Gastroesophageal sphincter (tissue), 3 donors: ENCODE data around the gene RDH16.

Experiments used
- EP300 ChIP-seq: sonication (generic); formaldehyde crosslinking; IDR thresholded peaks from one replicate; pipeline ENCODE4 v1.6.1; 2017; ENCODE audit warnings: antibody characterized with exemption, mild to moderate bottlenecking
- POLR2A ChIP-seq, 2 donors: fragments of 450-650 bp; IDR thresholded peaks; one replicate each; pipeline ENCODE4 v1.6.1; 2017; ENCODE audit warnings: antibody characterized with exemption in 2 of 2, mild to moderate bottlenecking in 2 of 2, moderate library complexity in 1 of 2
- TF ChIP-seq, protein P1 (sequence below), 4 experiments: fragments of 200-600 bp in 2 of 4; fragments of 450-650 bp in 2 of 4; sonication (generic) in 1 of 4; IDR thresholded peaks; one replicate each; pipeline ENCODE4 v1.5.1; 2017 to 2019; ENCODE audit warnings: antibody characterized with exemption in 4 of 4, mild to moderate bottlenecking in 2 of 4, moderate library complexity in 2 of 4

DNA sequence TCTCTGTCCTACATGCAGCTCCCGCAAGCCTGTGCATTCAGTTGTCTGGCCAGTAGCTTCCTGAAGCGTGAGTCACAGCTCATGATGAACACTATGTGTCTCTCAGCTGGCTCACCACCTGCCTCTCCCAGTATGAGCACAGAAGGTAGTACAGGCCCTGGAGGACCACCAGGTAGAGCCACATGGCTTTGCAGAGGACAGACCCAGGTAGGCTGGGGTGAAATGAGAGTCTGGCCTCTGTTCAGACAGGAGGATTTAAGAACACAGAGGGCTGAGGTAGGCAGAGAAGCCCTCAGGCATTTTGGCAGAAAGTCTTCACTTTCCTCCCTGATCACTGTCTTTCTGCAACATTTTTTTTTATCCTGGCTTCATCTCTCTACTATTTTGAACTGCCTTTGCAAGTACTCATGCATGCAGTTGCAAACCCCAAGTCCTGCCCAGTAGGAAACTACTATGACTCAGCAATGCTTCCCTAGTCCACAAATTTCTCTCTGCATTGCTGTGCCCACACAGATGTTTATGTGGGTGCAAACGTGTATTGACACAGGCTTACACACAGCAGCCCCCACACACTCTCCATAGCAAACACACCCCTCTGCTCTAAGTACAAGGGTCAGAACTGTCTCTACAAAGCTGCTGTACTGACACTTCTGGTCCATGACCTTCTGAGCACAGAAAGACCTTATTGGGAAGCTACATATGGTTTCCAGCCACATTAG lies 15.9 kb downstream of the RDH16 start:
- no peak for TF ChIP-seq POLR2A (IDR thresholded peaks at IDR 0.05)
- TF ChIP-seq, protein P1, sequence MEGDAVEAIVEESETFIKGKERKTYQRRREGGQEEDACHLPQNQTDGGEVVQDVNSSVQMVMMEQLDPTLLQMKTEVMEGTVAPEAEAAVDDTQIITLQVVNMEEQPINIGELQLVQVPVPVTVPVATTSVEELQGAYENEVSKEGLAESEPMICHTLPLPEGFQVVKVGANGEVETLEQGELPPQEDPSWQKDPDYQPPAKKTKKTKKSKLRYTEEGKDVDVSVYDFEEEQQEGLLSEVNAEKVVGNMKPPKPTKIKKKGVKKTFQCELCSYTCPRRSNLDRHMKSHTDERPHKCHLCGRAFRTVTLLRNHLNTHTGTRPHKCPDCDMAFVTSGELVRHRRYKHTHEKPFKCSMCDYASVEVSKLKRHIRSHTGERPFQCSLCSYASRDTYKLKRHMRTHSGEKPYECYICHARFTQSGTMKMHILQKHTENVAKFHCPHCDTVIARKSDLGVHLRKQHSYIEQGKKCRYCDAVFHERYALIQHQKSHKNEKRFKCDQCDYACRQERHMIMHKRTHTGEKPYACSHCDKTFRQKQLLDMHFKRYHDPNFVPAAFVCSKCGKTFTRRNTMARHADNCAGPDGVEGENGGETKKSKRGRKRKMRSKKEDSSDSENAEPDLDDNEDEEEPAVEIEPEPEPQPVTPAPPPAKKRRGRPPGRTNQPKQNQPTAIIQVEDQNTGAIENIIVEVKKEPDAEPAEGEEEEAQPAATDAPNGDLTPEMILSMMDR (IDR thresholded peaks at IDR 0.05) = no peak
- no peak for TF ChIP-seq EP300
